Activated B cell treated with CpG ODN at 0.5 μM for 24 hours (primary cell): ENCODE measurements around the gene MCF2L2. TPM values are rescaled to one million over a fixed set of nuclear protein-coding genes. Genes with fewer than 3 reads are reported as not detected.

ENCODE experiments used
- ATAC-seq: fragments of 200-7000 bp; cut with Tn5 transposase; one replicate; pipeline ENCODE4 v1.10.0; 2021; ENCODE audit warnings: low read depth, mild to moderate bottlenecking, moderate library complexity
- CTCF ChIA-PET: fragments of 350-600 bp; sonication (Branson Sonifier 250); formaldehyde crosslinking; loops from one replicate; lab custom pipeline; 2021; ENCODE audit warnings: antibody characterized with exemption; lab: Charles Lee
- POLR2A ChIA-PET: fragments of 350-600 bp; sonication (Branson Sonifier 250); formaldehyde crosslinking; loops from one replicate; lab custom pipeline; 2021; ENCODE audit warnings: antibody characterized with exemption; lab: Charles Lee
- DNase-seq: peaks from one replicate; pipeline ENCODE4 v3.0.0; 2022
- H3K27ac Mint-ChIP-seq: one replicate; pipeline ENCODE4 v1.8.0; 2020; ENCODE audit warnings: mixed read lengths
- H3K27me3 Mint-ChIP-seq: one replicate; pipeline ENCODE4 v1.8.0; 2021; ENCODE audit warnings: mixed read lengths
- H3K36me3 Mint-ChIP-seq: one replicate; pipeline ENCODE4 v1.8.0; 2021; ENCODE audit warnings: low read depth, mixed read lengths
- H3K4me1 Mint-ChIP-seq: one replicate; pipeline ENCODE4 v1.8.0; 2021; ENCODE audit warnings: mixed read lengths
- H3K4me3 Mint-ChIP-seq: one replicate; pipeline ENCODE4 v1.8.0; 2020; ENCODE audit warnings: mild to moderate bottlenecking, mixed read lengths
- H3K9me3 Mint-ChIP-seq: one replicate; pipeline ENCODE4 v1.8.0; 2020; ENCODE audit warnings: mixed read lengths
- CTCF ChIP-seq: fragments of 200-600 bp; IDR thresholded peaks from one replicate; pipeline ENCODE4 v1.8.0; 2022; ENCODE audit warnings: antibody characterized with exemption, mild to moderate bottlenecking
- intact Hi-C: fragments of 100-400 bp; cut with micrococcal nuclease; formaldehyde crosslinking; loops from one replicate; pipeline ENCODE4 v1.15.1; 2024
- total RNA-seq: library from RNA; stranded (reverse); gene quantifications from 2 replicates; pipeline ENCODE4 v1.2.3, GENCODE V29; 2022

Gene MCF2L2
- total RNA-seq, 1 donor from 2014 or later, result 2.4 TPM

GRCh38 chr3:183224180-183224970 lies 204.0 kb downstream of the MCF2L2 start:
- ATAC-seq, result no peak
- Mint-ChIP-seq H3K4me3 (no peak overlapping the region), H3K27ac (no peak overlapping the region), H3K9me3 (no peaks in the 10 kb centered on the region), H3K36me3 (no peaks in the 10 kb centered on the region), H3K4me1 (peaks cover 2% of the 10 kb centered on the region), H3K27me3 (peaks cover 16% of the 10 kb centered on the region)
- CTCF ChIA-PET, result interaction anchor here (0.8 kb wide), 1 partner anchor 101 kb away, joined by 3 read pairs; no protein-coding TSS in a partner anchor
- no peak for DNase-seq
- TF ChIP-seq CTCF, result no peak
- intact Hi-C loops, result no loop called here
- POLR2A ChIA-PET, result interaction anchor here (1.4 kb wide), 1 partner anchor 12 kb away, joined by 4 read pairs; no protein-coding TSS in a partner anchor

DNA sequence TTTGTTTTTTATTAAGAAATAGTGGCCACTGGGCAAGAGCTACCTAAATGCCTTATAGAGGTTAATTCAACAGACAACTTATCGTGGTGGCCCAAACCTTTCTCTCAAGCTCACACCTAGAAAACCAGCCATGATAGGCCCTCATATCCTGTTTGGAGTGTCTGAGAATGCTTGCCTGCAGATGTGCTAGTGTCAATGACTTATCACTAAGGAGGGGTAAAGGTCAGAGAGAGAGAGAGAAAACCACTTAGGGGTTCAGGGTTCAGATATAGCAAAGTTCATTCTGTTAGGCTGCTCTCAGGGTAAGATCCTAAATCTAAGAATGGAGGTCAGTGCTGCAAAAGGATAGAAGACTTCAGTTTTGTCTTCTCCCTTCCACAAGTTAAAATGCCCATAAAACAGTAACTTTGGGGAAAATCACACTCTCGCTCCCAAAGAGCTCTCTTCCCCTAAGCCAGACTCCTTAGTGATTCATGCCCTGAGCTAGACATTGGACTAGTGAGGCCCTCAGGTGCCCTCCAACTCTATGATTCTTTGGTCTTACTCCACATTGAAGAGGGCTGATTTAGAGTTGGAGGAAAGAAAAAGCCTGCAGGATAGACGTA lies 205.7 kb downstream of the MCF2L2 start:
- Mint-ChIP-seq H3K27me3 (peaks cover 23% of the 10 kb centered on the region), H3K4me3 (no peak overlapping the region), H3K36me3 (no peaks in the 10 kb centered on the region), H3K27ac (no peak overlapping the region), H3K9me3 (no peaks in the 10 kb centered on the region), H3K4me1 (peaks cover 2% of the 10 kb centered on the region)
- no peak for DNase-seq
- POLR2A ChIA-PET, result no interaction called here
- no peak for ATAC-seq
- CTCF ChIA-PET, result no interaction called here
- intact Hi-C loops, result no loop called here
- TF ChIP-seq CTCF, result no peak

GRCh38 chr3:183220828-183221227 lies 207.6 kb downstream of the MCF2L2 start:
- H3K9me3 Mint-ChIP-seq, result no peaks in the 10 kb centered on the region
- H3K4me3 Mint-ChIP-seq, result no peak overlapping the region
- peaks cover 27% of the 10 kb centered on the region for H3K27me3 Mint-ChIP-seq
- POLR2A ChIA-PET, result no interaction called here
- no peak for ATAC-seq
- no peak for TF ChIP-seq CTCF
- intact Hi-C loops, result no loop called here
- no peak for DNase-seq
- H3K36me3 Mint-ChIP-seq, result no peaks in the 10 kb centered on the region
- no peak overlapping the region for H3K27ac Mint-ChIP-seq
- CTCF ChIA-PET, result no interaction called here
- H3K4me1 Mint-ChIP-seq, result peaks cover 2% of the 10 kb centered on the region

- Mint-ChIP-seq H3K4me3 (no peak overlapping the region), H3K36me3 (no peaks in the 10 kb centered on the region), H3K9me3 (no peaks in the 10 kb centered on the region), H3K27ac (no peak overlapping the region), H3K27me3 (peaks cover 34% of the 10 kb centered on the region), H3K4me1 (peaks cover 6% of the 10 kb centered on the region)
- DNase-seq (no peak), ATAC-seq (no peak)
- ChIA-PET CTCF (no interaction called here), POLR2A (no interaction called here)
- intact Hi-C loops, result no loop called here
- TF ChIP-seq CTCF, result no peak
Measured at GRCh38 chr3:183218826-183219225, 209.6 kb downstream of the MCF2L2 start.
